NCI-H1436 (cell line): ENCODE measurements around the gene FGD4.

ENCODE experiments used
- DNase-seq: peaks from one replicate; lab custom pipeline; 2025; lab: John Stamatoyannopoulos, UW

Gene FGD4

GRCh38 chr12:32611986-32612385 is 212.6 kb downstream of the FGD4 start:
- no peak for DNase-seq

GRCh38 chr12:32612658-32613614 is 213.6 kb downstream of the FGD4 start:
- DNase-seq = no peak

GRCh38 chr12:32615441-32615840 is 216.1 kb downstream of the FGD4 start:
- no peak for DNase-seq

GRCh38 chr12:32617534-32617933 is 218.2 kb downstream of the FGD4 start:
- no peak for DNase-seq

- no peak for DNase-seq
Observed at GRCh38 chr12:32618115-32618514, 218.8 kb downstream of the FGD4 start.

- DNase-seq = no peak
Observed at GRCh38 chr12:32627976-32628375, 228.6 kb downstream of the FGD4 start.

GRCh38 chr12:32641287-32641901 is 242.0 kb downstream of the FGD4 start:
- DNase-seq = no peak

GRCh38 chr12:32644431-32644830 is 245.1 kb downstream of the FGD4 start:
- DNase-seq = no peak

- DNase-seq = no peak
Observed at GRCh38 chr12:32647275-32647674, 247.9 kb downstream of the FGD4 start.

- DNase-seq = no peak
Observed at GRCh38 chr12:32650508-32650907, 251.2 kb downstream of the FGD4 start.

- DNase-seq = no peak
Observed at GRCh38 chr12:32651151-32651955, 252.0 kb downstream of the FGD4 start.

- no peak for DNase-seq
Observed at GRCh38 chr12:32651956-32652210, 252.5 kb downstream of the FGD4 start.

GRCh38 chr12:32659908-32660440 is 260.6 kb downstream of the FGD4 start:
- DNase-seq = no peak

- no peak for DNase-seq
Observed at GRCh38 chr12:32661706-32662105, 262.3 kb downstream of the FGD4 start.

- no peak for DNase-seq
Observed at GRCh38 chr12:32662665-32663064, 263.3 kb downstream of the FGD4 start.

GRCh38 chr12:32666018-32666417 is 266.7 kb downstream of the FGD4 start:
- no peak for DNase-seq

GRCh38 chr12:32669584-32669983 is 270.2 kb downstream of the FGD4 start:
- no peak for DNase-seq

GRCh38 chr12:32671930-32672780 is 272.8 kb downstream of the FGD4 start:
- DNase-seq = peak; percentile 45

GRCh38 chr12:32679091-32679919 is 279.9 kb downstream of the FGD4 start, which contains the start of gene DNM1L:
DNM1L (plus strand) TSS chr12:32679301; CDS start chr12:32679364, 63 bp downstream.
- peak; percentile 92 for DNase-seq

GRCh38 chr12:32679920-32680237 is 280.5 kb downstream of the FGD4 start:
- no peak for DNase-seq

- DNase-seq = no peak
Observed at GRCh38 chr12:32680787-32681186, 281.4 kb downstream of the FGD4 start.
